ENCODE results near the gene SPRYD3. TPM values are rescaled to one million over a fixed set of nuclear protein-coding genes. Genes with fewer than 3 reads are reported as not detected.
"Not testable (repeated sequence)": the region's sequence is repeated elsewhere in the genome, so short reads cannot be mapped to it uniquely, and the experiment has no call there.

SPRYD3 gene
- total RNA-seq, 2 donors from 2014 or later: 30.7 to 34.9 TPM

DNA sequence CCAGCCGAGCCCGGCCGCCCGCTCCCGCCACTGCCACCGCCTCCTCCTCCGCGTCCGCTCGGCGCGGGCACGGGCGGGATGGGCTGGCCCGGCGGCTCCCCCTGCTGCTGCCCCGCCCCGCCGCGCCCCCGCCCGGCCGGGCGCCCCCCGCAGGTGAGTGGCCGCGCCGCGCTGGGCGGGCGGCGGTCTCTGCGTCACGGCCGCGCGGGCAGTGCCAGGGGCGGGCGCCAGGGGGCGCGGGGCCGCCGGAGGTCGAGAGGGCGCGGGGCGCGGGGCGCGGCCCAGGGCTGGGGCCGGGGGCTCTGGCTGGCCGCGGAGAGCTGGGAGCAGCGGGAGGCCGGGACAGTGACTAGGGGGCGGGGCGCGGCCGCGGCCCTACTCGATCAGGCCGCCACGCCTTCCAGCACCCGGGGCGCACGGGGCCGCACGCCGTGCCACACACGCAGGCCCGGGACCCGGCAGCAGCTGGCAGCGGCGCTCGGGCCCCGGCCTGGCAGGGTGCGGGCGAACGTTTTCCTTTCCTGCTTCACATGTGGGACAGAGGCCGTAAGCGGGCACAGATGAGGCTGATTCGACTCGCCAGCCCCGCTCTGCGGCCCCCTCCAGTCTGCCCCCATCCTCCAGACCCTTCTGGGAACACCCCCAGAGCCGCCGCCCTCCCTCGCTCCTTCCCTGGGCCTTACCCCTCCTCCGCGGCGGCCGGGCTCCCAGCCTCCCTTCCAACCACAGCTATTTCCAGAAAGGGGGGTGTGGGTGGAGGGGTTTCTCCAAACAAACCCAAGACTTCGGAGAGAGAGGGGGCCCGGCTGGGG, 31.8 kb downstream of the SPRYD3 start:
- ATAC-seq (peak; percentile 42), DNase-seq (peak; percentile 79 to 84)
- intact Hi-C loops (cut with DNase I, micrococcal nuclease): no loop called here

DNA sequence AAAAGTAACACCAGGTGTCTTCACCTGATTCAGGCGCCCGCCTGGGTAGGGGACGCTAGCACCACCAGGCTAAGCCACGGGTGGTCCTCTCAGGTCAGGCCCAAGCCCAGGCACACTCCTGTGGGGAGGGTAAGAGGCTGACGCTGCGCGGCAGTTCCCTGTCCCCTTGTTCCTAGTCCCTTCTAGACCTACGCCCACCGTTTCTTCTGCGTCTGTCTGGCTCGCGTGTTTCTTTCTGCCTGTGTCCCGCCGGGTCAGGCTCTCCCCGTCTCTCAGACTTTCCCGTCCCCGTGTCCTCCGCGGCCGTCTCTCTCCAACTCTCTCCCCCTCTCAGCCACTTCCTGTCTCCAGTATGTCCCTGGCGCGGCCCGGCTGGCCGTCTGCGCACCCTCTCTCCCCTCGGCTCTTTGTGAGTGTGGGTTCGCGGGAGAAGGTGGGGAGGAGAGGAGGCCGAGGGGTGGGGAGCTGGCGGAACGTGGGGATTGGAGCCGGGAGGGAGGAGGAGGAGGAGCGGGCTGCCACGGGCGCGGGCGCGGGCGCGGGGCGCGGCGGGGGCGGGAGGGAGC, 32.5 kb downstream of the SPRYD3 start:
- intact Hi-C loops (cut with DNase I, micrococcal nuclease): no loop called here
- peak; percentile 42 for ATAC-seq
- peak; percentile 81 to 87 for DNase-seq

DNA sequence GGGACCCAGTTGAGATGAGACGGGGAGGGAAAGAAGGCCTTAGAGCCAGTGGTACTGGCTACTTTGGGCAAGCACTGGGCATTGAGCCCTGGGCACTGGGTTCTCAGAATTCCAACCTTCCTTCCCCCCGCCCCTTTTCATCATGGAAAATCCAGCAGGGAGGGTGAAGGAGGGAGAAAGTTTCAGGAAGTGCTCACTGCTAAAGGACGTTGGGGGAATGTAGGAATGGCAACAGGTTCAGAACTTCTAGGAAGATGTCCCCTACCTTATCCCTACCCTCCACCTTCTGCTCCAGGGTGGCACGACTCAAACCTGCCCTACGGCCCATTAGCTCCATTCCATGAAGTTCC, 33.5 kb downstream of the SPRYD3 start:
- ATAC-seq (no peak), DNase-seq (no peak)
- intact Hi-C loops (cut with DNase I, micrococcal nuclease): no loop called here

DNA sequence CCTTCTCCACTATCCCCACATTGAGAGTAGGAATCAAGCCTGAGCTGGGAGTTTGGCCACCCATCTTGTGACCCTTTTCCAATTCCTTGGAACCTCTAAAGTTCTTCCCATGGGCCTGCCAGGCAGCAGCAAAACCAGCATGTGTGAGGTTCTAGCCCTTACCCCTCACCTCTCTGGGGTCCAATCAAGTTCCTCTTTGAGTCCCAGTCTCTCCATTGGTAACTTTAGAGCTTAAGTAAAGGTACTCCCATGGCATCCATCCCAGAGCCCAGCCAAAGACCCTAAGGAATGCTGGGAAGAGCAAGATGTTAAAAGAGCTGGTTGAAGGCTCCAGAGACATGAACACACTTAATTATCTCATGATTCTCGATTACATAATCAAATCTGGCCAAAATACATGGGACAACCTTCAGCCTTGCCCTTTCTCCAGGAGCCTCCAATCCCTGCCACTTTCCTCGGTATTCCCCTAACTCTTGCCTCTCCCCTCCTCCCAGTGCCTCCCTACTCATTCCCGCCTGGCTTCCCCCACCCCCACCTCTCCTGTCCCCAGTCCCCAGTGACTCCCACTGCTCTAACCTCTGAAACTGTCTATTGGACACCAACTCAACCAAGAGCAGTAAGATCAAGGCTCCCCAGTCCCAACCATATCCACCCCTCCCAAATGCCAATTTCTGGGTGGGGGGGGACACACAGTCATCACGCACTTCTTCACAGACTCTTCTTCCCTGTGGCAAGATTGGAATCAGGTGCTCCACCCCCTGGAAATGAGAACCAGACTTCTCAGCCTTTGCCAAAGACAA, 34.1 kb downstream of the SPRYD3 start:
- DNase-seq (no peak), ATAC-seq (no peak)
- intact Hi-C loops (cut with DNase I, micrococcal nuclease): no loop called here

DNA sequence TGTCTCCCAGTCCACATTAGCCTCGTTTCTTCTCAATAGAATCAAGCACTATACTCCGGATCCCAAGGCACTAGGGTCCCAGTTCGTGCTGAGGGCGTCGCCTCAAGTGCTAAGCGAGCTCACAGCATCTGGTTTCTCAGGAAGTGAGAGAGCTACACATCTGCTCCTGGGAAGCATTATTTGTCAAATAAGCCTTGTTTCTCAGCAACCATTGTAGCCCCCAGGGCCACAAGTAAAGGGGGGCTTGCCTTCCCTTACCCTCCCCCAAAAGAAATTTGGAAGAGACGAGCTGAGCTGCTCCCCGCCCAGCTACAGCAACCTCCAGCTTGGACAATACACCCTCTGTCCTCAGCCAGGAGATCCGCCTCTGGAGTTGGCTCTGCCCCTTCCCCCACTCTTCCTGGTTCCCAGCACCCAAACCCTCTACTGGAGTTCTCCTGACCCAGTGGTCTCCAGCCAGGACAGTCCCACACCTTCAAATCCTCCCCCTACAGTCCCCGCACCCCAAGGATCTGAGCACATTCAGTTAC, 35.1 kb downstream of the SPRYD3 start:
- intact Hi-C loops (cut with DNase I, micrococcal nuclease): no loop called here
- ATAC-seq (peak; percentile 14), DNase-seq (peak; percentile 36 to 44)

DNA sequence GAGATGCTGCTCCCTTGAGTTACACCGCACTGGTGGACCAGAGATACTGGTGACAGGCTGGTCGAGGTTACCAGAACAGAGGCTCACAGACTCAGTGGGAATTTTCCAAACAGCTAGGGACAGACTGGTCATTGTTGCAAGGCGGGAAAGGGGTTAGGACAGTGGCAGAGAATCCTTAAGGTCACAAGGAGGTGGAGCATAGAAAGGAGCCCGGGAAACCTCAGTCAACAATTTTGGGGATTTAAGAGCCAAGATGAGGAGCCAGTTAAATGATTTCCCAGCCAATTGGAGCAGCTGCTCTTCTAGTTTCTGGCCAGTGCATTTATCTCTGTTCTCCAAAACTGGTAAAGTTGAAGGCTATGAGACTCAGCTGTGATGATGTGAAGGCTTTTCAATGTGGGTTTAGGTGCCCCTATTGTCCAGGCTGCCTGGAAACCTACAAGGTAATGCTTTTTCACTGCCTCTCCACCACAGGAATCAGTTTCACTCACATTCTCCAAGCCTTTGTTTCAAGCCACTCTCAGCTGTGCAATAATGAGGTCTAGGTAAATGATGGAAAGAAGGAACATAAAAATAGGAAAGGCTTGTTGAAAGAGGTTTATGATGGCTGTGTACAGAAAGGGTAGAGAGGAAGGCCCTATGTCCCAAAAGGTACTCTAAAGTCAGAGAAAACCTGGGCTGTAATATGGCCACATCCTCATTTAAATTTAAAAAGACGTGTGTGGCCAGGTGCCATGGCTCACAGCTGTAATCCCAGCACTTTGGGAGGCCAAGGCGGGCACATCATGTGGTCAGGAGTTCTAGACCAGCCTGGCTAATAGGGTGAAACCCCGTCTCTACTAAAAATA, 36.4 kb downstream of the SPRYD3 start:
- intact Hi-C loops (cut with DNase I, micrococcal nuclease): no loop called here
- DNase-seq (no peak), ATAC-seq (no peak)

DNA sequence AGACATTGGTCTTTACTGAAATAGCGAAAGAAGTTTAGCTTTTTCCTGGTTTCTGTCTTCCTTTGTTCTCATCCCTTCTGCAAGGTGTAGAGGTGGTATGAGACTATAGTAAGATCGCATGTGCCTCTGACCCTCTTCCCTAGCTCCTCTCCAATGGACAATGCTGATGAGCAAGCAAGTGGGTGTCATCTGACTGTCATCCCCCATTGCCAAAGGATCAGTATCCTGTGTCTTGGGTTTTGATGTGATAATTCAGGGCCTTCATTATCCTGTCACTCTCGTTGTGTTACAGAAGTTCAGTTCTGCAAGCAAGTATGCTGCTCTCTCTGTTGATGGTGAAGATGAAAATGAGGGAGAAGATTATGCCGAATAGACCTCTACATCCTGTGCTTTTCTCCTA, 39.3 kb downstream of the SPRYD3 start:
- ATAC-seq (no peak), DNase-seq (no peak)
- intact Hi-C loops (cut with DNase I, micrococcal nuclease): no loop called here

DNA sequence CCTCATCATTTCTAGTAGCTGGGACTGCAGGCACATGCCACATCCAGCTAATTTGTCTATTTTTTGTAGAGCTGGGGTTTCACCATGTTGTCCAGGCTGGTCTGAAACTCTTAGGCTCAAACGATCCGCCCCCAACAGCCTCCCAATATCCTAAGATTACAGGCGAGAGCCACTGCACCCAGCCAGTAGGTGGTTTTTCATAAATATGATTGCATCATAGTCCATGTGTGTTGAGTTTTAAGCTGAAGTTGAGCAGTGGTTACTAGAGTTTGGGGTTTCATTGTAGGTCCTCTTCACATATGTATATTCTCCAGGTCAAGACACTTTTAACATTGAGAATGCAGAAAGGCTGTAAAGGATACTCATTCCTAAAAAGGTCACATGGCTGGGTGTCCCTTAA, 42.4 kb downstream of the SPRYD3 start:
- ATAC-seq: no peak
- no peak for DNase-seq
- intact Hi-C loops (cut with DNase I, micrococcal nuclease): no loop called here

DNA sequence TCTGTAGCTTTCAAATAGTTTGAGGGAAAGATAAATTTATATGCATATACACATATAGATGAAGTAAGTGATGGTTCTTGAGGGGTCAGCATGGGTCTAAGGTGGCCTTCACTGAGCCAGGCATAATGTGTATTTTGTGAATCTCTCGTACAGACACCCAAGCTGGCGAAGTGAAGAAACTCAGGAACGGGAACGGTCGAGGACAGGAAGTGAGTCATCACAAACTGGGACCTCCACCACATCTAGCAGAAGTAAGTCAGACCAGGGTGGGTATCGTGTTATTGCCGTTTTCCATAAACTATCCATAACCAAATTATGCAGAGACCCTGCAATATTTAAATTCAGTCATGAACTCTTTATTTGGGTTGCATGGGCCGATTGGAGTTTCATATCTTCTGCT, 44.7 kb downstream of the SPRYD3 start:
- DNase-seq: no peak
- no peak for ATAC-seq

DNA sequence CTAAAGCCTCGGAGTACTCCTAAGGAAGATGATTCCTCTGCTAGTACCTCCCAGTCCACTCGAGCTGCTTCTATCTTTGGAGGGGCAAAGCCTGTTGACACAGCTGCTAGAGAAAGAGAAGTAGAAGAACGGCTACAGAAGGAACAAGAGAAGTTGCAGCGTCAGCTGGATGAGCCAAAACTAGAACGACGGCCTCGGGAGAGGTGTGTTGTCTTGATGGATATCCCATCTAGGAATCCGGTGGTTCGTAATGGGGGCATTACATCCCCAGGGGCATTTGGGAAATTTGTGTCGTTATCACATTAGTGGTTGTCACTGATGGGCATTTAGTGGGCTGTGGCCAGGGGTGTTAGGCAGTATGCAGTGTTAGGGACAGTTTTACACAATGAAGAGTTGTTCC, 45.4 kb downstream of the SPRYD3 start:
- DNase-seq, ATAC-seq: not testable (repeated sequence)

More for the DNA sequence above, 44.7 kb downstream of the SPRYD3 start:
- intact Hi-C loops (cut with DNase I, micrococcal nuclease): no loop called here

DNA sequence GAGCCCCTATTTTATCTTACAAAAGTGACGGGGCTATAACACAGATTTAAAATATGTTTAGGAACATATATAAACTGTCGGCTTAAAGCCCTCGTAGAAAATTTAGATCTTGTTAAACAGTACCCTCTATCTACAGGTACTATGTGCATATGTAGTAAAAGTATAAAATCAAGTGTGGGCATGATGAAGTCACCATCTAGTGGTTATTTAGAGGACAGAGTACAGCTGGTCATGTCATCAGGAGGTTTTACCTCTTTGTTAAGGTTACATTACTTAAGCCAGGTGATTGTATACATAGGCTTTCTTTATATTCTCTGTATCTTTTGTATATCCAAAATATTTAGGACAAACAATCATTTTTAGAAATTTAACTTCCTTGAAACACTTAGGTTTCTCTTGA, 47.6 kb downstream of the SPRYD3 start:
- intact Hi-C loops (cut with DNase I, micrococcal nuclease): no loop called here
- peak; percentile 91 for ATAC-seq
- no peak for DNase-seq

More for the DNA sequence above, 45.4 kb downstream of the SPRYD3 start:
- intact Hi-C loops (cut with DNase I, micrococcal nuclease): not testable (repeated sequence)

DNA sequence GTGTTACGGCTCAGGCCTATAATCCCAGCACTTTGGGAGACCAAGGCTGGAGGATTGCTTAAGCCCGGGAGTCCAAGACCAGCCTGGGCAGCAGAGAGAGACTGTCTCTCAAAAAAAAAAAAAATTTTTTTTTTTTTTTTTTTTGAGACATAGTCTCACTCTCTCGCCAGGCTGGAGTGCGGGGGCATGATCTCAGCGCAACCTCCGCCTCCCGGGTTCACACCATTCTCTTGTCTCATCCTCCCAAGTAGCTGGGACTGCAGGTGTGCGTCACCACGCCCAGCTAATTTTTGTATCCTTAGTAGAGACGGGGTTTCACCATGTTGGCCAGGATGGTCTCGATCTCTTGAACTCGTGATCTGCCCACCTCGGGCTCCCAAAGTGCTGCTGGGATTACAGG, 52.2 kb downstream of the SPRYD3 start:
- intact Hi-C loops (cut with DNase I, micrococcal nuclease); ATAC-seq; DNase-seq: not testable (repeated sequence)

DNA sequence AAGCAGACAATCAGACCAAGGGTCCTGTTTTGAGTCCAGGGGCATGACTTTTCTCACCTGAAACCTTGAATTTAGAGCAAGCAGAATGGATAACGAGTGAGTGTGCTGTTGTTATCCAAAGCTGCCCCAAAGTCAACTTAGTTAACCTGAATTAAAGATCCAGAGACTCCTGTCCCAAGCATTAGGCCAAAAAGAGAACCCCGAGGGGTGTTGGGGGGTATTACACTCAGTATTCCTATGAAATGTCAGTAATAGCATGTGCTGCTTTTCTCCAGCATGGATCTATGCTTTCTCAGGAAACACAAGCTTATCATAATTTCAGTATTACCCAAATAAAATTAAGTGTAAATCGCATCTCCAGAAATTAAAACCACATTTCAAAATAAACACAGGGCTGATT, 53.9 kb downstream of the SPRYD3 start:
- DNase-seq (no peak), ATAC-seq (no peak)
- intact Hi-C loops (cut with DNase I, micrococcal nuclease): no loop called here

DNA sequence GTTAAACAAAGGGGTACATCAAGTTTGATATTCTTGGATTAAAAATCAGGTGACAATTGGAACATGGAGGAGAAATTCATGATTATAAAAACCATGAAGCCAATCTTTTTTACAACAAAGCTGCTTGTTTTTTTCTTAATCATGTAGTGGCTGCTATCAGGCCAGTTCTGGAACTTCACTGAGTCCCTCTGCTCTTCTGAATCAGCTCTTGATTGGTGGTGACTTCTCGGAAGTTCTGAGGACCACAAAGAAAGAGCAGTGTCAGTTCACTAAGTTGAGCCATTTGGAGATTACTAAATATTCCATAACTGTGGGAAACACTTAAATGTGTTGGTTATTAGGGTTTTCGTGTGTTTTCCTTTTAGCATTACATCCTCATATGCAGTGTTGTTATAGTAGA, 64.5 kb downstream of the SPRYD3 start:
- intact Hi-C loops (cut with DNase I, micrococcal nuclease): no loop called here
- ATAC-seq (no peak), DNase-seq (no peak)

Small RNA genes within 50 kb of the gene (microRNA-seq; reads per million reads assigned to microRNA genes)
- gene MIR6757: 0 reads per million in 2 donors

Other genes with a start within 250 kb of the SPRYD3 start
- gene KRT79, start 245.1 kb downstream of the SPRYD3 start, total RNA-seq: not detected
- not detected for gene KRT78, start 230.4 kb downstream of the SPRYD3 start, total RNA-seq
- gene KRT8, start 174.3 kb downstream of the SPRYD3 start, total RNA-seq: 1,000 to 10,000 TPM; 4,047 to 4,291 TPM
- gene KRT18, start 130.3 kb downstream of the SPRYD3 start, total RNA-seq: 100 to 1,000 TPM; 815 to 912 TPM
- gene EIF4B, start 72.9 kb downstream of the SPRYD3 start, total RNA-seq: 100 to 1,000 TPM; 355 to 389 TPM
- 10 to 100 TPM; 31.4 to 35.6 TPM for gene TNS2, start 29.3 kb downstream of the SPRYD3 start, total RNA-seq
- gene IGFBP6, start 18.3 kb upstream of the SPRYD3 start, total RNA-seq: 10 to 100 TPM; 16.9 to 24.5 TPM
- gene SOAT2, start 24.1 kb upstream of the SPRYD3 start, total RNA-seq: not detected
- 10 to 100 TPM; 28.7 to 32.7 TPM for gene ZNF740, start 101.3 kb upstream of the SPRYD3 start, total RNA-seq
- 10 to 100 TPM; 22.8 to 28.7 TPM for gene CSAD, start 101.5 kb upstream of the SPRYD3 start, total RNA-seq
- gene ITGB7, start 127.9 kb upstream of the SPRYD3 start, total RNA-seq: 1 to 10 TPM; 4.6 to 9.1 TPM
- 10 to 100 TPM; 10.2 to 12.3 TPM for gene RARG, start 152.8 kb upstream of the SPRYD3 start, total RNA-seq
- gene ESPL1, start 188.9 kb upstream of the SPRYD3 start, total RNA-seq: 1 to 10 TPM; 3.3 to 9.6 TPM
- 100 to 1,000 TPM; 268 to 291 TPM for gene PFDN5, start 216.2 kb upstream of the SPRYD3 start, total RNA-seq
- 10 to 100 TPM; 37.9 to 39.2 TPM for gene MYG1, start 220.3 kb upstream of the SPRYD3 start, total RNA-seq
- gene AAAS, start 242.2 kb upstream of the SPRYD3 start, total RNA-seq: 10 to 100 TPM; 34.6 to 39.0 TPM